ENCODE data around the gene CAMTA1.

DNA sequence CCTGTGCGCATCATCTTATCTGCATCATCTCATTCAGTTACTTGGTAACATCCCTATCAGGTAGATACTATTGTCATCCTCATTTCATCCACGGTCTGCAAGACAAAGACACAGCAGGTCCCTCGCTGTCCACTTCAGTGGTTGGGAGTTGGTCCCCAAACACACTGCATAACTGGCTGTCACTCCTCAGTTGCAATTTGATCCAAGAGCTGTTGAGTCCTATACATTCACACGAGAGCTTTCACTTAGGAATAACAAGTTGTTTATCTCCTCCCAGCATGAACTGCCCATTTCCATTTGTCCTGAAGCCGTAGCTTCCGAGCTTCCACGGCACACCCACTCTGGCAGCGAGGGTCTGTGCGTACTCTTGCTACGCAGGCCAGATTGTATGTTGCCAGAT lies 472.0 kb downstream of the CAMTA1 start:
- TF ChIP-seq, protein P1, sequence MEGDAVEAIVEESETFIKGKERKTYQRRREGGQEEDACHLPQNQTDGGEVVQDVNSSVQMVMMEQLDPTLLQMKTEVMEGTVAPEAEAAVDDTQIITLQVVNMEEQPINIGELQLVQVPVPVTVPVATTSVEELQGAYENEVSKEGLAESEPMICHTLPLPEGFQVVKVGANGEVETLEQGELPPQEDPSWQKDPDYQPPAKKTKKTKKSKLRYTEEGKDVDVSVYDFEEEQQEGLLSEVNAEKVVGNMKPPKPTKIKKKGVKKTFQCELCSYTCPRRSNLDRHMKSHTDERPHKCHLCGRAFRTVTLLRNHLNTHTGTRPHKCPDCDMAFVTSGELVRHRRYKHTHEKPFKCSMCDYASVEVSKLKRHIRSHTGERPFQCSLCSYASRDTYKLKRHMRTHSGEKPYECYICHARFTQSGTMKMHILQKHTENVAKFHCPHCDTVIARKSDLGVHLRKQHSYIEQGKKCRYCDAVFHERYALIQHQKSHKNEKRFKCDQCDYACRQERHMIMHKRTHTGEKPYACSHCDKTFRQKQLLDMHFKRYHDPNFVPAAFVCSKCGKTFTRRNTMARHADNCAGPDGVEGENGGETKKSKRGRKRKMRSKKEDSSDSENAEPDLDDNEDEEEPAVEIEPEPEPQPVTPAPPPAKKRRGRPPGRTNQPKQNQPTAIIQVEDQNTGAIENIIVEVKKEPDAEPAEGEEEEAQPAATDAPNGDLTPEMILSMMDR (IDR thresholded peaks at IDR 0.05; ENCODE audit: poor library complexity) = no peak
- TF ChIP-seq EZH2phosphoT487 (IDR thresholded peaks at IDR 0.05; ENCODE audit: low read depth, severe bottlenecking, unreplicated experiment) = no peak

Data from hepatocyte (in vitro differentiated cells).